RWPE1 (cell line): ENCODE results near the gene CCDC38.

ENCODE experiments used
- CTCF ChIA-PET: fragments of 350-600 bp; sonication (Branson Sonifier 250); formaldehyde crosslinking; extraction: SDS; loops from one replicate; lab custom pipeline; 2021; lab: Yijun Ruan, JAX
- POLR2A ChIA-PET: fragments of 400-600 bp; formaldehyde crosslinking; extraction: SDS; loops from one replicate; lab custom pipeline; 2020; ENCODE audit warnings: antibody characterized with exemption; ENCODE audit not compliant: low non-redundant PET; lab: Yijun Ruan, JAX
- DNase-seq: peaks from one replicate; pipeline ENCODE4 v3.0.0; 2012; ENCODE audit warnings: low spot score
- H3K27ac ChIP-seq: fragments of 450-650 bp; 2 replicates; pipeline ENCODE4 v1.5.1; 2017
- CTCF ChIP-seq: fragments of 450-650 bp; conservative IDR thresholded peaks from 2 replicates; pipeline ENCODE4 v1.5.1; 2017; ENCODE audit warnings: low read depth, mild to moderate bottlenecking

CCDC38 gene

GRCh38 chr12:95942524-95943329 lies at the start of gene CCDC38:
Gene CCDC38, minus strand, starts transcription at chr12:95942614. Its CDS starts 6,105 bp downstream, at chr12:95936509.
- no peak for TF ChIP-seq CTCF
- peak; percentile 96 for DNase-seq
- peak within 1 kb of the TSS; percentile 86 for H3K27ac ChIP-seq
- ChIA-PET CTCF (interaction anchor here (0.5 to 0.6 kb wide), 3 partner anchors 47 to 1294 kb away, joined by 3 read pairs; no protein-coding TSS in a partner anchor), POLR2A (interaction anchor here (0.5 to 0.6 kb wide), 2 partner anchors 130 to 482 kb away, joined by 4 read pairs; no protein-coding TSS in a partner anchor)

- no peak for TF ChIP-seq CTCF
- H3K27ac ChIP-seq = no peak overlapping the region
- no peak for DNase-seq
- POLR2A ChIA-PET = no interaction called here
- CTCF ChIA-PET = interaction anchor here (0.7 to 1.4 kb wide), 2 partner anchors 31 to 47 kb away, joined by 3 read pairs; partner anchors contain the start of gene CCDC38
Measured at GRCh38 chr12:95990136-95990535, 47.7 kb upstream of the CCDC38 start.

GRCh38 chr12:95989504-95990123 lies 47.2 kb upstream of the CCDC38 start:
- DNase-seq = no peak
- CTCF ChIA-PET = interaction anchor here (0.6 to 1.4 kb wide), 3 partner anchors 31 to 578 kb away, joined by 3 to 4 read pairs (median 3); partner anchors contain the start of gene CCDC38
- POLR2A ChIA-PET = no interaction called here
- TF ChIP-seq CTCF = no peak
- H3K27ac ChIP-seq = no peak overlapping the region

- ChIA-PET POLR2A (no interaction called here), CTCF (no interaction called here)
Measured at GRCh38 chr12:95988506-95989275, 46.3 kb upstream of the CCDC38 start.

GRCh38 chr12:95986635-95987570 lies 44.5 kb upstream of the CCDC38 start:
- ChIA-PET POLR2A (no interaction called here), CTCF (interaction anchor here (1.3 kb wide), 1 partner anchor 68 kb away, joined by 3 read pairs; no protein-coding TSS in a partner anchor)
- no peak overlapping the region for H3K27ac ChIP-seq
- no peak for TF ChIP-seq CTCF
- DNase-seq = no peak

More at GRCh38 chr12:95988506-95989275, 46.3 kb upstream of the CCDC38 start:
- no peak for TF ChIP-seq CTCF
- DNase-seq = no peak
- H3K27ac ChIP-seq = no peak overlapping the region
